GM10266 (cell line): ENCODE data around the gene SIGMAR1.
A peak's percentile ranks its signal among the peaks of the same experiment; 100 is the strongest.

Source experiments
- DNase-seq: peaks from one replicate; pipeline ENCODE4 v3.0.0; 2012; ENCODE audit errors: extremely low spot score
- TF ChIP-seq, protein P1 (sequence below): IDR thresholded peaks from 2 replicates; pipeline ENCODE4 v1.5.1; 2012; ENCODE audit warnings: mild to moderate bottlenecking, low read depth; ENCODE audit not compliant: control insufficient read depth, insufficient read depth; ENCODE audit errors: missing control alignments

SIGMAR1 gene

GRCh38 chr9:34638138-34638445 is 505 bp upstream of the SIGMAR1 start:
- TF ChIP-seq, protein P1, sequence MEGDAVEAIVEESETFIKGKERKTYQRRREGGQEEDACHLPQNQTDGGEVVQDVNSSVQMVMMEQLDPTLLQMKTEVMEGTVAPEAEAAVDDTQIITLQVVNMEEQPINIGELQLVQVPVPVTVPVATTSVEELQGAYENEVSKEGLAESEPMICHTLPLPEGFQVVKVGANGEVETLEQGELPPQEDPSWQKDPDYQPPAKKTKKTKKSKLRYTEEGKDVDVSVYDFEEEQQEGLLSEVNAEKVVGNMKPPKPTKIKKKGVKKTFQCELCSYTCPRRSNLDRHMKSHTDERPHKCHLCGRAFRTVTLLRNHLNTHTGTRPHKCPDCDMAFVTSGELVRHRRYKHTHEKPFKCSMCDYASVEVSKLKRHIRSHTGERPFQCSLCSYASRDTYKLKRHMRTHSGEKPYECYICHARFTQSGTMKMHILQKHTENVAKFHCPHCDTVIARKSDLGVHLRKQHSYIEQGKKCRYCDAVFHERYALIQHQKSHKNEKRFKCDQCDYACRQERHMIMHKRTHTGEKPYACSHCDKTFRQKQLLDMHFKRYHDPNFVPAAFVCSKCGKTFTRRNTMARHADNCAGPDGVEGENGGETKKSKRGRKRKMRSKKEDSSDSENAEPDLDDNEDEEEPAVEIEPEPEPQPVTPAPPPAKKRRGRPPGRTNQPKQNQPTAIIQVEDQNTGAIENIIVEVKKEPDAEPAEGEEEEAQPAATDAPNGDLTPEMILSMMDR: no peak
- no peak for DNase-seq

DNA sequence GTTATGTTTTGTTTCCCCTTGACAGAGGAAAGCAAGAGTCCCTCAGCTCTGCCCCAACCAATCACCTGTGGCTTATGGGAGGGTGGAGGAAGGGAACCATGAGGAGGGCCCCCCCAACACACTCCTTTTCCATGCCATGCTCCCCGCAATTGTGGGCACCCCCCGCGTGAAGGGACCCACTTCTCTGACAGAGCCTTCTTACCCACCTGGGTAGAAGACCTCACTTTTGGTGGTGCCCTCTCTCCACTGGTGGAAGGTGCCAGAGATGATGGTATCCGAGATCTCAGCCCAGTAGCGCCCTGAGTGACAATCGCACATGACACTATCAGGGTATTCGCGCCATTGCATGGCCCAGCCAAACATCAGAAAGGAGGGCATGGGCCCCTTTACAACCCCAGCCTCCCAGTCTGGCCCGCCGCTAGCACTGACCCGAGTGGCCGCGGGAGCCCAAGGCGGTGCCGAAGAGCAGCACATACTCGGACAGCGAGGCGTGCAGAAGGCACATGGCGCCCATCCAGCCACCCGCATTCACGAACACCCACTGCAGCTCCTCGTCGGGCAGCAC is 714 bp downstream of the SIGMAR1 start:
- DNase-seq: no peak
- TF ChIP-seq, protein P1: no peak

GRCh38 chr9:34635556-34635955 is 2.0 kb downstream of the SIGMAR1 start:
- DNase-seq: no peak
- TF ChIP-seq, protein P1: no peak

- no peak for DNase-seq
- TF ChIP-seq, protein P1: no peak
Observed at GRCh38 chr9:34634551-34635248, 2.9 kb downstream of the SIGMAR1 start.

DNA sequence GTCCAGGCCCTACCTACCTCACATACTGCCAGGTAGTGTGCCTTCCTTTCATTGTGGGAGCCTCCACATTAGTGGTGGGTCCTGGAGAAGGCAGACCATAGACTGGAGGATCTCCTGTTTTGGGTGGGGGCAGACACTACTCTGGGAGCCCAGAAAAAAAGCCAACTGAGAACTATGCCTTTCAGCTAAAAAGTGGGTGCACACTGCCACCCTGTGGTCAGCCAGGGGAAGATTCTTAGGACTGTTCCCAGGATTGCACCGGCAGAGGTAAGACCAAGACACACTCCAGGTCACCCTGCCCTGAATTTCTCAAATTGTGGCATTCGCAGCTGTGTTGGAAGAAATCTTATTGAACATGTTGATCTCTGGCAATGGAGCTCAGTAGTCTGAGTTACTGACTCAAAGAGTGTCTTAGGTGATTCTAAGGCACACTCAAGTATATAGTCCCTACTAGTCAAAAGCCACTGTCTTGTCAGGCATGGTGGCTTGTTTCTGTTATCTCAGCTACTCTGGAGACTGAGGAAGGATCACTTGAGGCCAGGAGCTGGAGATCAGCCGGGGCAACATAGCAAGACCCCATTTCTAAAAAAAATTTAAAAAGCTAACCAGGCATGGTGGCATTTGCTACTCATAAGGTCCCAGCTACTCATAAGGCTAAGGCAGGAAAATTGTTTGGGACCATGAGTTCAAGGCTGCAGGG is 3.6 kb downstream of the SIGMAR1 start:
- TF ChIP-seq, protein P1: peak; percentile 93
- peak; percentile 85 for DNase-seq

GRCh38 chr9:34633166-34633565 is 4.4 kb downstream of the SIGMAR1 start:
- TF ChIP-seq, protein P1: no peak
- no peak for DNase-seq
